Measurements from ENCODE around the gene TNNI3K.

TNNI3K gene

GRCh38 chr1:74481607-74482006 lies 246.4 kb downstream of the TNNI3K start:
- H3K27ac Mint-ChIP-seq: no peak overlapping the region

DNA sequence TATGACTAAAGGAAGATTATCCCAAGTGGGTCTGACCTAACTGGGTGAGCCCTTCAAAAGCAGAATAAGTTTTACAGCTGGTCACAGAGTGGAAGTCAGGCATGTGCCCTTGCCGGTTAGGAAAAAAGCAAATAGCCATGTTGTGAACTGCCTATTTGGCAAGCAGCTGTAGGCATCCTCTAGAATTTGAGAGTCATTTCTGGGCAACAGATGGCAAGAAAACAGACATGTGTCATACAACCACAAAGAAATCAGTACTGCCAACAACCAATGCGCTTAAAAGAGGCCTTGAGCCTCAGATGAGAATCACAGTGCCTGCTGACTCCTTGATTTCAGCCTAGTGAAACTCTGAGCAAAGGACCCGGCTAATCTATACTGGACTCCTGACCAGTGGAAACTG lies 250.4 kb downstream of the TNNI3K start:
- H3K36me3 Mint-ChIP-seq (ENCODE audit: low read depth): no peaks in the 10 kb centered on the region
- no peaks in the 10 kb centered on the region for H3K27me3 Mint-ChIP-seq (ENCODE audit: low read depth)
- H3K4me3 Mint-ChIP-seq: no peak overlapping the region
- DNase-seq (ENCODE audit: low spot score): no peak
- no peak overlapping the region for H3K27ac Mint-ChIP-seq
- no peaks in the 10 kb centered on the region for H3K9me3 Mint-ChIP-seq
- H3K4me1 Mint-ChIP-seq (ENCODE audit: low read depth): no peaks in the 10 kb centered on the region

More at GRCh38 chr1:74481607-74482006, 246.4 kb downstream of the TNNI3K start:
- Mint-ChIP-seq H3K27me3 (ENCODE audit: low read depth) (no peaks in the 10 kb centered on the region), H3K4me3 (no peak overlapping the region), H3K36me3 (ENCODE audit: low read depth) (no peaks in the 10 kb centered on the region), H3K4me1 (ENCODE audit: low read depth) (no peaks in the 10 kb centered on the region), H3K9me3 (no peaks in the 10 kb centered on the region)
- no peak for DNase-seq (ENCODE audit: low spot score)

DNA sequence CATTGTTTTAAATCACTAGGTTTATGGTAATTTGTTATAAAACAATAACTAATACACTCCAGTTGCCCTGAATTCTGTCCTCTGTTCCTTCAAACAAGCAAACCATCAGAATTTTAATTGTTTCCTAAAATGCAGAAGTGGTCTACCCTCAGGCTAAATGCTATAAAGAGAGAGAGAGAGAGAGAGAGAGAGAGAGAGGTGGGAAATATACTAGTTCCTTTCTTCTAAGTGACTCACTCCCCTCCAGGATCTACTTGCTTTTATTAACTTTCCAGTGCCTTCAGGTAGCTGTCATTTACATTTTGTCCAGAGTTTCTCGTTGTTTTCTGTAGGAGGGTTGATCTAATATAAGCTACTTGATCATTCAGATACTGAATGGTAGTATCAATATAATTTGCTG lies 250.8 kb downstream of the TNNI3K start:
- no peaks in the 10 kb centered on the region for H3K36me3 Mint-ChIP-seq (ENCODE audit: low read depth)
- H3K27me3 Mint-ChIP-seq (ENCODE audit: low read depth): no peaks in the 10 kb centered on the region
- H3K27ac Mint-ChIP-seq: no peak overlapping the region
- H3K9me3 Mint-ChIP-seq: no peaks in the 10 kb centered on the region
- no peak overlapping the region for H3K4me3 Mint-ChIP-seq
- DNase-seq (ENCODE audit: low spot score): no peak
- H3K4me1 Mint-ChIP-seq (ENCODE audit: low read depth): no peaks in the 10 kb centered on the region

GRCh38 chr1:74496669-74497068 lies 261.5 kb downstream of the TNNI3K start:
- no peak for DNase-seq (ENCODE audit: low spot score)
- H3K27ac Mint-ChIP-seq: no peak overlapping the region

GRCh38 chr1:74498901-74499300 lies 263.7 kb downstream of the TNNI3K start:
- Mint-ChIP-seq H3K9me3 (no peaks in the 10 kb centered on the region), H3K27ac (no peak overlapping the region)

More at GRCh38 chr1:74496669-74497068, 261.5 kb downstream of the TNNI3K start:
- no peaks in the 10 kb centered on the region for H3K4me1 Mint-ChIP-seq (ENCODE audit: low read depth)
- no peaks in the 10 kb centered on the region for H3K27me3 Mint-ChIP-seq (ENCODE audit: low read depth)
- H3K36me3 Mint-ChIP-seq (ENCODE audit: low read depth): no peaks in the 10 kb centered on the region
- no peaks in the 10 kb centered on the region for H3K9me3 Mint-ChIP-seq
- no peak overlapping the region for H3K4me3 Mint-ChIP-seq

DNA sequence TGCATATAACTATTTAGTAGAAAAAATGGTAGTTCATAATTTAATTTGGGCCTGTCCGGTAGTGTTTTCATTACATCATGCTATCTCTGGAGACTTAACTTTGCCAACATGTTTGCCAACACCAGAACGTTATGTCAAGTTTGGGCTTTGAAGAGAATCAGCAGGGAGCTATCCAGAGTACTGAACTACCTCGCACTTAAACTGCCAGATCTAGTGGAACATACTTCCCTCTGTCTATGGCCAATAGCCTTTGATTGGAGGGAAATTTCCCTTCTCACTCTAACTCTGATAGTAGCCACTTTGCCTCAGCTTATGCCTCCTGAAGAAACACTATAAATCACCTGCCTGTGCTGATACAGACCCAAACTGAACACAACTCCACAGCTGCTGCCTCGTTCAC lies 267.2 kb downstream of the TNNI3K start:
- no peaks in the 10 kb centered on the region for H3K9me3 Mint-ChIP-seq
- no peaks in the 10 kb centered on the region for H3K36me3 Mint-ChIP-seq (ENCODE audit: low read depth)
- H3K4me3 Mint-ChIP-seq: no peak overlapping the region
- H3K27ac Mint-ChIP-seq: no peak overlapping the region
- H3K4me1 Mint-ChIP-seq (ENCODE audit: low read depth): no peaks in the 10 kb centered on the region
- no peaks in the 10 kb centered on the region for H3K27me3 Mint-ChIP-seq (ENCODE audit: low read depth)
- DNase-seq (ENCODE audit: low spot score): no peak

More at GRCh38 chr1:74498901-74499300, 263.7 kb downstream of the TNNI3K start:
- Mint-ChIP-seq H3K4me3 (no peak overlapping the region), H3K27me3 (ENCODE audit: low read depth) (no peaks in the 10 kb centered on the region), H3K36me3 (ENCODE audit: low read depth) (no peaks in the 10 kb centered on the region), H3K4me1 (ENCODE audit: low read depth) (no peaks in the 10 kb centered on the region)
- DNase-seq (ENCODE audit: low spot score): no peak

DNA sequence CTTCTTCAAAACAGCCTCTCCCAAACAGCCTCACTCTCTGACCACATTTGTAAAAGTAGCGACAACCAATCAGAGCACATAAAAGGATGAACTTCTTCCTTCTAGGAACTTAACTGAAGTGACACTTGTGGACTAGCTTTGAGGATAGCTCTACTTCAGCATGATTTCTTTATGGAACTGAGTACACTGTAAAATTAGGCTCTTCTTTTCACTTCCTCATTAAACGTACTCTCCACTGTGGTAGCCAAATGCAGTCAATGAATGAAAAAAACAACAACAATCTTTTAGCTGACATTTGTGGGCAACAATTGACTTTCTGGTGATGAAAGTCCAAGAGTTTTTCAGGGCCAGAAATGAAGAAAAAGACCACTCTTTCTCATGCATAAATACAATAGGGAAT lies 267.7 kb downstream of the TNNI3K start:
- no peaks in the 10 kb centered on the region for H3K4me1 Mint-ChIP-seq (ENCODE audit: low read depth)
- no peak overlapping the region for H3K4me3 Mint-ChIP-seq

GRCh38 chr1:74504125-74504932 lies 269.1 kb downstream of the TNNI3K start:
- Mint-ChIP-seq H3K4me1 (ENCODE audit: low read depth) (no peaks in the 10 kb centered on the region), H3K27ac (no peak overlapping the region), H3K36me3 (ENCODE audit: low read depth) (no peaks in the 10 kb centered on the region), H3K4me3 (no peak overlapping the region), H3K9me3 (no peaks in the 10 kb centered on the region), H3K27me3 (ENCODE audit: low read depth) (no peaks in the 10 kb centered on the region)
- DNase-seq (ENCODE audit: low spot score): peak; percentile 12

More for the DNA sequence above, 267.7 kb downstream of the TNNI3K start:
- no peak for DNase-seq (ENCODE audit: low spot score)
- no peaks in the 10 kb centered on the region for H3K9me3 Mint-ChIP-seq
- H3K27me3 Mint-ChIP-seq (ENCODE audit: low read depth): no peaks in the 10 kb centered on the region
- H3K27ac Mint-ChIP-seq: no peak overlapping the region
- H3K36me3 Mint-ChIP-seq (ENCODE audit: low read depth): no peaks in the 10 kb centered on the region

DNA sequence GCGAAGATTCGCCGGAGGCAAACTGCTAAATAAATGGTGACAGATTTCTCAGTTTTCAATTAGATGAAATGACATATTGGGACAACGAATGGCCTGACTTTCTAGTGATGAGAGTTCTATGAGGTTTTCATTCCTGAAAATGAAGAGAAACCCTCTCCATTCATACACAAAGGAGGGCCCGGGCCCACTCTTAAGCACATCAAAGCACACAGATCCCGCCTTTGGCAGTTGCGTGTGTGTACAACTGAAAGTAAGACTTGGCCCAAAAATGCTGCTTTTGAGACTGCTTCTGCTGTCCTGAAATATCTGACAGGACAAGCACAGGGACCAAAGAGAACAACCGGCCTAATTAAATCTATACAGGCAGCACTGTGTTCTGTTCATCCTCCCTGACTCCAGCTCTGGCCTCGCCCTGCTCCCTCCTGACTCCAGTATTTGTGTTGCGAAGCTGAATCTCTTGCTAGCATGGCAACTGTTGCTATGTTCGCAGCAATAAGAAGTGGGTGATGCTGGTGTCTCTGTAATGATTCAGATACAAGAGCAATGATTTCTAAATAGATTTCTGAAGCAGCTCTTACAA lies 269.8 kb downstream of the TNNI3K start:
- Mint-ChIP-seq H3K27ac (no peak overlapping the region), H3K4me3 (no peak overlapping the region), H3K9me3 (no peaks in the 10 kb centered on the region), H3K4me1 (ENCODE audit: low read depth) (no peaks in the 10 kb centered on the region), H3K36me3 (ENCODE audit: low read depth) (no peaks in the 10 kb centered on the region), H3K27me3 (ENCODE audit: low read depth) (no peaks in the 10 kb centered on the region)
- no peak for DNase-seq (ENCODE audit: low spot score)

- DNase-seq (ENCODE audit: low spot score): no peak
- no peak overlapping the region for H3K27ac Mint-ChIP-seq
- no peaks in the 10 kb centered on the region for H3K27me3 Mint-ChIP-seq (ENCODE audit: low read depth)
- H3K9me3 Mint-ChIP-seq: no peaks in the 10 kb centered on the region
- H3K4me1 Mint-ChIP-seq (ENCODE audit: low read depth): no peaks in the 10 kb centered on the region
- no peaks in the 10 kb centered on the region for H3K36me3 Mint-ChIP-seq (ENCODE audit: low read depth)
- H3K4me3 Mint-ChIP-seq: no peak overlapping the region
Observed at GRCh38 chr1:74505928-74506710, 270.9 kb downstream of the TNNI3K start.

DNA sequence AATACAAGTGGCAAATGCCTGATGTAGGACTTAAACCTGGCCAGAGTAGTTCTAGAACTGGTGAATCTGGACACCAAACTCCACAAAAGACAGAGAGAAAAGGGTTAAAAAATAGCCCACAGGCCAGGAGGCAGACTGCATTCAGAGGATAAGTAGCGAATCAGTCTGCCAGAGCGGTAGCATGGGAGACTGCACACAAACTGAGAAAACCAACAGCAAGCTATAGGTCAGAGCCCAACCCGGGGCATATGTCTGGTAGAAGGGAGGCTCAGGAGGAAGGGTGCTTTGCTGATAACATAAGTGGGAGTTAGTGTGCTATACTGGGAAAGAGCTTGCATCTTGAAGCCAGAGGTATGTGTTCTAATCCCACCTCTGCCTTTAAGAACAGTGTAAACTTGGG lies 273.3 kb downstream of the TNNI3K start:
- no peaks in the 10 kb centered on the region for H3K9me3 Mint-ChIP-seq
- H3K27ac Mint-ChIP-seq: no peak overlapping the region
- no peaks in the 10 kb centered on the region for H3K4me1 Mint-ChIP-seq (ENCODE audit: low read depth)
- no peaks in the 10 kb centered on the region for H3K36me3 Mint-ChIP-seq (ENCODE audit: low read depth)
- no peak overlapping the region for H3K4me3 Mint-ChIP-seq
- no peak for DNase-seq (ENCODE audit: low spot score)
- no peaks in the 10 kb centered on the region for H3K27me3 Mint-ChIP-seq (ENCODE audit: low read depth)

GRCh38 chr1:74512170-74512915 lies 277.2 kb downstream of the TNNI3K start, which contains the start of gene LRRC53:
Gene LRRC53 (minus strand): TSS chr1:74512611. CDS start chr1:74483349, 29,262 bp downstream.
- DNase-seq (ENCODE audit: low spot score): no peak
- no peaks in the 10 kb centered on the region for H3K36me3 Mint-ChIP-seq (ENCODE audit: low read depth)
- no peaks in the 10 kb centered on the region for H3K9me3 Mint-ChIP-seq
- H3K4me1 Mint-ChIP-seq (ENCODE audit: low read depth): no peaks in the 10 kb centered on the region
- H3K4me3 Mint-ChIP-seq: no peak within 1 kb of the TSS
- H3K27me3 Mint-ChIP-seq (ENCODE audit: low read depth): no peaks in the 10 kb centered on the region
- H3K27ac Mint-ChIP-seq: no peak within 1 kb of the TSS

DNA sequence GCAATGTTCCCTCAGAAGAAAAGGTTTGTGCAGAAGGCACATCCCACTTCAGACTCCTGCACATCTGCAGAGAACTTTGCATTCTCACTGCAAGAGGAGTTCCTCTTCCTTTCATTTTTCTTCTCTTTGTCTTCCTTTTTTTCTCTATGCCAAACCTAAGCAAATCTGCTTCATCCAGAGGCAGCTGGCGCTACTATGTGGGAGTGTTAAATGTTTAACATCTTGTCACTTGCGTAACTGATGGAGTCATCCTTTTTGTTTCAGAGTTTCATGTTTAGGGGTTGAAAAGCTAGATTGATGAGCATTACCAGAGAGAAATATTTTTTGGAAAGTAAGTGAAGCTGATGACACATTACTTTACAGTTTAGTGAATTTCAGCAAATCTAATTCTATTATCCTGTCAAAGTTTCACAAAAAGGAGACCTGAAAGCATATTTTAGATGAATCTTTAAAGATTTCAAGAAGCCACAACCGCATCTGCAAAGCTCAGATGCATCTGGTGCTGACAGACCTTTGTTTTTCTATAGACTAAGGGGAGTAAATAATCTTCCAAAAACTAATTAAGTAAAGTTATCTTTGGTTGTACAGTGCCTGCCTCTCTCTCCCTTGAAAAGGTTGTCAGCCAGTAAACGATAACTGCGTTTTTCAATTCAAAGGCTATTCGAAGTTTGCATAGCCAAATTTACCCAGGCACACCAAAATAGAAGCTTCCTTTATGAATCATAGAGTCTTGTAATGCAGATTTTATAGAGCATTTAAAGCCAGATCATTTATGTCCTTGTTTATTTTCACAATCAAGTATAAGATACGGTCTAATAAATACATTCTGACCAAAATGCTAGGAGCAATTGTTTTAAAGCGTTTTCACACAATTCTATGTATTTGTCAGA lies 278.5 kb downstream of the TNNI3K start:
- Mint-ChIP-seq H3K4me1 (ENCODE audit: low read depth) (no peaks in the 10 kb centered on the region), H3K27ac (no peak overlapping the region), H3K4me3 (no peak overlapping the region), H3K36me3 (ENCODE audit: low read depth) (no peaks in the 10 kb centered on the region), H3K27me3 (ENCODE audit: low read depth) (no peaks in the 10 kb centered on the region), H3K9me3 (no peaks in the 10 kb centered on the region)
- no peak for DNase-seq (ENCODE audit: low spot score)

All from T-helper 2 cell treated with Interferon-gamma antibody and Interleukin-4, amounts not matched to agents 5 μg/mL and 100 μg/mL, for 36 hours (primary cell).